ENCODE data around the gene HERC5.

The HERC5 gene

GRCh38 chr4:88414755-88415154 is 42.2 kb upstream of the HERC5 start:
- ChIA-PET POLR2A (no interaction called here), CTCF (no interaction called here)
- no peak for DNase-seq (ENCODE audit: extremely low spot score)
- TF ChIP-seq L3MBTL2 (conservative IDR thresholded peaks at IDR 0.05) (no peak), PKNOX1 (IDR thresholded peaks at IDR 0.05) (no peak), FOXA1 (IDR thresholded peaks at IDR 0.05) (no peak), ZNF384 (IDR thresholded peaks at IDR 0.05) (no peak), HDGF (IDR thresholded peaks at IDR 0.05; ENCODE audit: borderline replicate concordance) (no peak), ARNT (IDR thresholded peaks at IDR 0.05) (no peak), BHLHE40 (IDR thresholded peaks at IDR 0.05; ENCODE audit: borderline replicate concordance) (no peak), NFRKB (IDR thresholded peaks at IDR 0.05) (no peak), TARDBP (IDR thresholded peaks at IDR 0.05) (no peak), LEF1 (IDR thresholded peaks at IDR 0.05; ENCODE audit: borderline replicate concordance) (no peak), FOXK2 (IDR thresholded peaks at IDR 0.05) (no peak)

- no peak for TF ChIP-seq ELF4 (IDR thresholded peaks at IDR 0.05)
- no peak for TF ChIP-seq BHLHE40 (IDR thresholded peaks at IDR 0.05; ENCODE audit: borderline replicate concordance)
- no peak for TF ChIP-seq SUZ12 (IDR thresholded peaks at IDR 0.05)
- TF ChIP-seq ARNT (IDR thresholded peaks at IDR 0.05): no peak
- DNase-seq (ENCODE audit: extremely low spot score): no peak
- POLR2A ChIA-PET: no interaction called here
- CTCF ChIA-PET: no interaction called here
Measured at GRCh38 chr4:88415982-88416381, 40.9 kb upstream of the HERC5 start.

- CTCF ChIA-PET: no interaction called here
- POLR2A ChIA-PET: no interaction called here
- TF ChIP-seq NFRKB (IDR thresholded peaks at IDR 0.05) (no peak), ELF4 (IDR thresholded peaks at IDR 0.05) (no peak), BHLHE40 (IDR thresholded peaks at IDR 0.05; ENCODE audit: borderline replicate concordance) (no peak), FOXA1 (IDR thresholded peaks at IDR 0.05) (no peak), HDGF (IDR thresholded peaks at IDR 0.05; ENCODE audit: borderline replicate concordance) (no peak), FOXM1 (IDR thresholded peaks at IDR 0.05; ENCODE audit: borderline replicate concordance) (no peak), L3MBTL2 (conservative IDR thresholded peaks at IDR 0.05) (no peak), FOXK2 (IDR thresholded peaks at IDR 0.05) (no peak), SP1 (IDR thresholded peaks at IDR 0.05) (no peak), ZNF384 (IDR thresholded peaks at IDR 0.05) (no peak), SUZ12 (IDR thresholded peaks at IDR 0.05) (no peak), LEF1 (IDR thresholded peaks at IDR 0.05; ENCODE audit: borderline replicate concordance) (no peak), PKNOX1 (IDR thresholded peaks at IDR 0.05) (no peak), ARNT (IDR thresholded peaks at IDR 0.05) (no peak), TARDBP (IDR thresholded peaks at IDR 0.05) (no peak), CTBP1 (IDR thresholded peaks at IDR 0.05; ENCODE audit: borderline replicate concordance) (no peak)
- no peak for DNase-seq (ENCODE audit: extremely low spot score)
Measured at GRCh38 chr4:88418411-88418810, 38.5 kb upstream of the HERC5 start.

- no peak for TF ChIP-seq ARNT (IDR thresholded peaks at IDR 0.05)
- TF ChIP-seq CTBP1 (IDR thresholded peaks at IDR 0.05; ENCODE audit: borderline replicate concordance): no peak
- TF ChIP-seq ELF4 (IDR thresholded peaks at IDR 0.05): no peak
- no peak for TF ChIP-seq HDGF (IDR thresholded peaks at IDR 0.05; ENCODE audit: borderline replicate concordance)
- no peak for TF ChIP-seq TARDBP (IDR thresholded peaks at IDR 0.05)
- TF ChIP-seq FOXM1 (IDR thresholded peaks at IDR 0.05; ENCODE audit: borderline replicate concordance): no peak
- no peak for TF ChIP-seq BHLHE40 (IDR thresholded peaks at IDR 0.05; ENCODE audit: borderline replicate concordance)
- TF ChIP-seq FOXA1 (IDR thresholded peaks at IDR 0.05): no peak
- TF ChIP-seq SUZ12 (IDR thresholded peaks at IDR 0.05): no peak
- no peak for TF ChIP-seq SP1 (IDR thresholded peaks at IDR 0.05)
- TF ChIP-seq ZNF384 (IDR thresholded peaks at IDR 0.05): no peak
- no peak for TF ChIP-seq LEF1 (IDR thresholded peaks at IDR 0.05; ENCODE audit: borderline replicate concordance)
- no peak for TF ChIP-seq NFRKB (IDR thresholded peaks at IDR 0.05)
- no peak for TF ChIP-seq PKNOX1 (IDR thresholded peaks at IDR 0.05)
- TF ChIP-seq FOXK2 (IDR thresholded peaks at IDR 0.05): no peak
- DNase-seq (ENCODE audit: extremely low spot score): no peak
- POLR2A ChIA-PET: no interaction called here
- CTCF ChIA-PET: no interaction called here
Measured at GRCh38 chr4:88419874-88420273, 37.0 kb upstream of the HERC5 start.

GRCh38 chr4:88420844-88421243 is 36.1 kb upstream of the HERC5 start:
- TF ChIP-seq TARDBP (IDR thresholded peaks at IDR 0.05) (no peak), LEF1 (IDR thresholded peaks at IDR 0.05; ENCODE audit: borderline replicate concordance) (no peak), ZNF384 (IDR thresholded peaks at IDR 0.05) (no peak), FOXK2 (IDR thresholded peaks at IDR 0.05) (no peak), FOXM1 (IDR thresholded peaks at IDR 0.05; ENCODE audit: borderline replicate concordance) (no peak), L3MBTL2 (conservative IDR thresholded peaks at IDR 0.05) (no peak), PKNOX1 (IDR thresholded peaks at IDR 0.05) (no peak)
- ChIA-PET POLR2A (no interaction called here), CTCF (no interaction called here)
- no peak for DNase-seq (ENCODE audit: extremely low spot score)

- POLR2A ChIA-PET: no interaction called here
- TF ChIP-seq CTBP1 (IDR thresholded peaks at IDR 0.05; ENCODE audit: borderline replicate concordance) (no peak), L3MBTL2 (conservative IDR thresholded peaks at IDR 0.05) (no peak), FOXK2 (IDR thresholded peaks at IDR 0.05) (no peak), TARDBP (IDR thresholded peaks at IDR 0.05) (no peak), ARNT (IDR thresholded peaks at IDR 0.05) (no peak), NFRKB (IDR thresholded peaks at IDR 0.05) (no peak), HDGF (IDR thresholded peaks at IDR 0.05; ENCODE audit: borderline replicate concordance) (no peak), SUZ12 (IDR thresholded peaks at IDR 0.05) (no peak)
- DNase-seq (ENCODE audit: extremely low spot score): no peak
- CTCF ChIA-PET: no interaction called here
Measured at GRCh38 chr4:88422403-88422802, 34.5 kb upstream of the HERC5 start.

Data from HEK293T (cell line).